ENCODE data around the gene SCYL1.

GRCh38 chr11:65571940-65572339 lies 47.1 kb downstream of the SCYL1 start:
- TF ChIP-seq CTCF (IDR thresholded peaks at IDR 0.05; ENCODE audit: low read depth, low read length, missing input control) = no peak
- peak; percentile 49 to 60 for TF ChIP-seq RAD21 (IDR thresholded peaks at IDR 0.05)
- TF ChIP-seq JUND (IDR thresholded peaks at IDR 0.05) = no peak
- no peak for TF ChIP-seq MAX (IDR thresholded peaks at IDR 0.05)
- TF ChIP-seq REST (IDR thresholded peaks at IDR 0.05) = no peak
- TF ChIP-seq TAF1 (conservative IDR thresholded peaks at IDR 0.05) = no peak
- TF ChIP-seq ZBTB33 (IDR thresholded peaks at IDR 0.05) = no peak
